PC-3 (cell line): ENCODE measurements around the gene KRT28. TPM values are rescaled to one million over a fixed set of nuclear protein-coding genes. Genes with fewer than 3 reads are reported as not detected.

Experiments used
- ATAC-seq: fragments of 200-7000 bp; cut with Tn5 transposase; 2 replicates; pipeline ENCODE4 v1.9.1; 2020; ENCODE audit warnings: mild to moderate bottlenecking, moderate library complexity
- BruUV-seq: library from RNA; stranded (reverse); fragments of 400-500 nt; replicated peaks from 2 replicates; lab custom pipeline; 2021; lab: Mats Ljungman, UMichigan
- CTCF ChIA-PET: fragments of 300-600 bp; sonication (Branson Sonifier 250); formaldehyde crosslinking; loops from one replicate; lab custom pipeline; 2022; ENCODE audit warnings: antibody characterized with exemption; lab: Charles Lee
- POLR2A ChIA-PET: fragments of 300-600 bp; sonication (Branson Sonifier 250); formaldehyde crosslinking; loops from one replicate; lab custom pipeline; 2022; ENCODE audit warnings: antibody characterized with exemption; ENCODE audit not compliant: unreplicated experiment; lab: Charles Lee
- DNase-seq: peaks from one replicate; pipeline ENCODE4 v3.0.0-alpha.2; 2015
- H2AFZ ChIP-seq: fragments of 300-600 bp; sonication (generic); 2 replicates; pipeline ENCODE4 v1.6.0; 2016; ENCODE audit warnings: antibody characterized with exemption, low read length
- H3F3A ChIP-seq: fragments of 300-600 bp; sonication (generic); one replicate; pipeline ENCODE4 v1.6.0; 2017; ENCODE audit warnings: antibody characterized with exemption, low read length, control low read depth, mild to moderate bottlenecking; ENCODE audit not compliant: unreplicated experiment
- H3K27ac ChIP-seq: fragments of 300-600 bp; sonication (generic); 2 replicates; pipeline ENCODE4 v1.5.1; 2016; ENCODE audit warnings: mild to moderate bottlenecking, low read length
- H3K27me3 ChIP-seq: fragments of 300-600 bp; sonication (generic); 2 replicates; pipeline ENCODE4 v1.6.1; 2016; ENCODE audit warnings: low read length, mixed read lengths
- H3K36me3 ChIP-seq: fragments of 300-600 bp; sonication (generic); 2 replicates; pipeline ENCODE4 v1.6.1; 2016; ENCODE audit warnings: low read depth, mixed run types, low read length, mixed read lengths
- H3K4me1 ChIP-seq: fragments of 300-600 bp; sonication (generic); 2 replicates; pipeline ENCODE4 v1.5.1; 2016; ENCODE audit warnings: low read length; ENCODE audit not compliant: insufficient read depth
- H3K4me2 ChIP-seq: fragments of 300-600 bp; sonication (generic); 2 replicates; pipeline ENCODE4 v1.6.0; 2016; ENCODE audit warnings: low read length
- H3K4me3 ChIP-seq: fragments of 300-600 bp; sonication (generic); 2 replicates; pipeline ENCODE4 v1.5.1; 2016; ENCODE audit warnings: mild to moderate bottlenecking, low read length, mixed read lengths
- H3K79me2 ChIP-seq: fragments of 300-600 bp; sonication (generic); 2 replicates; pipeline ENCODE4 v1.6.1; 2017; ENCODE audit warnings: low read length, mixed read lengths
- H3K9ac ChIP-seq: fragments of 300-600 bp; sonication (generic); 2 replicates; pipeline ENCODE4 v1.6.0; 2016; ENCODE audit warnings: mild to moderate bottlenecking, low read length
- H3K9me2 ChIP-seq: fragments of 300-600 bp; sonication (generic); replicated peaks from 2 replicates; pipeline ENCODE4 v1.6.1; 2016; ENCODE audit warnings: mixed run types, low read length, mixed read lengths
- H3K9me3 ChIP-seq: fragments of 300-600 bp; sonication (generic); 2 replicates; pipeline ENCODE4 v1.6.1; 2016; ENCODE audit warnings: low read length, mixed read lengths
- H4K20me1 ChIP-seq: fragments of 300-600 bp; sonication (generic); 2 replicates; pipeline ENCODE4 v1.6.1; 2016; ENCODE audit warnings: low read length, mixed read lengths
- CTCF ChIP-seq: fragments of 300-600 bp; sonication (generic); conservative IDR thresholded peaks from 2 replicates; pipeline ENCODE4 v1.5.1; 2017; ENCODE audit warnings: antibody characterized with exemption, low read depth, mild to moderate bottlenecking, low read length
- EZH2 ChIP-seq: fragments of 300-600 bp; sonication (generic); IDR thresholded peaks from one replicate; pipeline ENCODE4 v1.6.1; 2017; ENCODE audit warnings: antibody characterized with exemption, mild to moderate bottlenecking, low read length; ENCODE audit not compliant: unreplicated experiment
- EZH2phosphoT487 ChIP-seq: fragments of 300-600 bp; sonication (generic); IDR thresholded peaks from 2 replicates; pipeline ENCODE4 v1.6.1; 2018; ENCODE audit warnings: mild to moderate bottlenecking, antibody characterized with exemption, low read length, borderline replicate concordance
- intact Hi-C: fragments of 100-400 bp; cut with micrococcal nuclease; formaldehyde crosslinking; loops from 2 replicates; pipeline ENCODE4 v1.9.0; 2023
- total RNA-seq: library from RNA; depleted of rRNA; stranded (reverse); fragments of >200 nt; gene quantifications from 2 replicates; pipeline ENCODE4 v1.2.3, GENCODE V29; 2014

Gene KRT28
- total RNA-seq, 1 experiment from 2014 or later, result not detected

DNA sequence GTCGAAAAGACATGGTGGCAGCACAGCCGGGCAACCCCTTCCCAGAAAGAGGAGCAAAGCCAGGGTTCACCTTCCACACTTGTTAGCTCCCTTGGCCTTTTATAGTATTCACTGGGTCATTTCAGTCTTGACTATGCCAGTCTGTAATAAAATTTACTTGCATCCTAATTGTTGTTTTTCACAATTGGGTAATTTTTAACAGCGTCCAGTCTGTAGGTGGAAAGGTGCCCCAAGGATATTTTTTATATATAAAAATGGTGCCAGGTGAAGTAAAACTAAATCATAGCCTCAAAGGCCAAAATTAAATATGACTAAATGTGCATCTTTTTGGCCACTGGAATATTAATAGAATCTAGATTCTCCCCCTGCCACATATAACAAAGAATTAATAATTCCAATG lies 27.7 kb downstream of the KRT28 start, which contains the start of gene KRT26:
Gene KRT26 (minus strand): TSS at position 101 of the 400 bp plus-strand sequence. CDS start 88 bp downstream, at position 13.
- CTCF ChIA-PET, result no interaction called here

GRCh38 chr17:40765657-40766056 lies 34.1 kb downstream of the KRT28 start:
- no peak overlapping the region for H2AFZ ChIP-seq
- no peaks in the 10 kb centered on the region for H3K79me2 ChIP-seq
- no peaks in the 10 kb centered on the region for H4K20me1 ChIP-seq
- no peak overlapping the region for H3K4me2 ChIP-seq
- no peaks in the 10 kb centered on the region for H3K36me3 ChIP-seq
- POLR2A ChIA-PET, result no interaction called here
- no peaks in the 10 kb centered on the region for H3K4me1 ChIP-seq
- H3K27me3 ChIP-seq, result no peaks in the 10 kb centered on the region
- H3K27ac ChIP-seq, result no peak overlapping the region
- no TSS peak for BruUV-seq
- no peak overlapping the region for H3K9ac ChIP-seq
- DNase-seq, result no peak
- H3K9me3 ChIP-seq, result peaks cover 9% of the 10 kb centered on the region; the same call in 1 of the 2 replicates
- ATAC-seq, result no peak
- H3K4me3 ChIP-seq, result no peak overlapping the region
- H3K9me2 ChIP-seq, result no peaks in the 10 kb centered on the region
- intact Hi-C loops, result no loop called here
- no peak for TF ChIP-seq CTCF
- TF ChIP-seq EZH2phosphoT487, result no peak
- TF ChIP-seq EZH2, result no peak
- H3F3A ChIP-seq, result no peaks in the 10 kb centered on the region
- CTCF ChIA-PET, result no interaction called here

More for the DNA sequence above, 27.7 kb downstream of the KRT28 start, which contains the start of gene KRT26:
- Histone ChIP-seq H4K20me1 (no peaks in the 10 kb centered on the region), H3K4me1 (no peaks in the 10 kb centered on the region), H3K36me3 (no peaks in the 10 kb centered on the region), H3K9me2 (no peaks in the 10 kb centered on the region), H3K4me3 (no peak within 1 kb of the TSS), H2AFZ (no peak within 1 kb of the TSS), H3F3A (no peaks in the 10 kb centered on the region), H3K27me3 (peaks cover 9% of the 10 kb centered on the region), H3K4me2 (no peak within 1 kb of the TSS), H3K79me2 (no peaks in the 10 kb centered on the region), H3K27ac (no peak within 1 kb of the TSS), H3K9ac (no peak within 1 kb of the TSS), H3K9me3 (no peaks in the 10 kb centered on the region)
- POLR2A ChIA-PET, result no interaction called here
- TF ChIP-seq EZH2phosphoT487 (no peak), CTCF (no peak), EZH2 (no peak)
- intact Hi-C loops, result no loop called here
- ATAC-seq, result no peak
- BruUV-seq, result no TSS peak
- DNase-seq, result no peak

- no TSS peak for BruUV-seq
- Histone ChIP-seq H3K9me2 (no peaks in the 10 kb centered on the region), H3K27me3 (no peaks in the 10 kb centered on the region), H2AFZ (no peak overlapping the region), H3K36me3 (no peaks in the 10 kb centered on the region), H3K27ac (no peak overlapping the region), H3K9ac (no peak overlapping the region), H3F3A (no peaks in the 10 kb centered on the region), H3K4me3 (no peak overlapping the region), H3K4me2 (no peak overlapping the region), H3K9me3 (peaks cover 9% of the 10 kb centered on the region; the same call in 1 of the 2 replicates), H3K79me2 (no peaks in the 10 kb centered on the region), H4K20me1 (no peaks in the 10 kb centered on the region), H3K4me1 (no peaks in the 10 kb centered on the region)
- TF ChIP-seq EZH2 (no peak), EZH2phosphoT487 (no peak), CTCF (no peak)
- DNase-seq (no peak), ATAC-seq (no peak)
- ChIA-PET POLR2A (no interaction called here), CTCF (interaction anchor here (0.6 kb wide), 1 partner anchor 899 kb away, joined by 3 read pairs; no protein-coding TSS in a partner anchor)
- intact Hi-C loops, result no loop called here
These were observed 36.0 kb downstream of the KRT28 start for GRCh38 chr17:40763752-40764151.
